ENCODE measurements around the gene NSUN6.

- TF ChIP-seq GATA2 (IDR thresholded peaks at IDR 0.05; ENCODE audit: low read depth, low read length) (no peak), GATA3 (IDR thresholded peaks at IDR 0.05; ENCODE audit: low read depth, low read length) (no peak)
Observed at GRCh38 chr10:18557960-18558359, 93.4 kb downstream of the NSUN6 start.
